CD8-positive, alpha-beta memory T cell (primary cell): Measurements from ENCODE around the gene COA1. TPM values are rescaled to one million over a fixed set of nuclear protein-coding genes. Genes with fewer than 3 reads are reported as not detected.
"Not testable (repeated sequence)": the region's sequence is repeated elsewhere in the genome, so short reads cannot be mapped to it uniquely, and the experiment has no call there.

Experiments used
- CTCF ChIA-PET: fragments of 350-600 bp; sonication (Branson Sonifier 250); formaldehyde crosslinking; loops from one replicate; lab custom pipeline; 2021; ENCODE audit warnings: antibody characterized with exemption; lab: Charles Lee
- POLR2A ChIA-PET: fragments of 350-600 bp; sonication (Branson Sonifier 250); formaldehyde crosslinking; loops from one replicate; lab custom pipeline; 2021; ENCODE audit warnings: antibody characterized with exemption; lab: Charles Lee
- DNase-seq, 5 donors: peaks; one replicate each; pipeline versions ENCODE4 v3.0.0 to v3.0.0-alpha.2; 2020 to 2022; ENCODE audit warnings: mixed read lengths in 1 of 5
- H3K27ac ChIP-seq: one replicate; pipeline ENCODE4 v1.7.0; 2013; ENCODE audit warnings: low read depth, mild to moderate bottlenecking, low read length, moderate library complexity
- H3K27me3 ChIP-seq: 2 replicates; pipeline ENCODE4 v1.7.0; 2013; ENCODE audit warnings: low read length, mild to moderate bottlenecking; ENCODE audit not compliant: insufficient read depth, poor library complexity, severe bottlenecking
- H3K36me3 ChIP-seq: 2 replicates; pipeline ENCODE4 v1.7.0; 2013; ENCODE audit warnings: mild to moderate bottlenecking, low read length, moderate library complexity; ENCODE audit not compliant: insufficient read depth
- H3K4me1 ChIP-seq: 2 replicates; pipeline ENCODE4 v1.7.0; 2013; ENCODE audit warnings: mild to moderate bottlenecking, low read length, moderate library complexity; ENCODE audit not compliant: insufficient read depth
- H3K4me3 ChIP-seq: 2 replicates; pipeline ENCODE4 v1.7.0; 2013; ENCODE audit warnings: mild to moderate bottlenecking, low read length
- H3K9me3 ChIP-seq: 2 replicates; pipeline ENCODE4 v1.7.0; 2013; ENCODE audit warnings: mild to moderate bottlenecking, low read length
- H3K27ac Mint-ChIP-seq, 8 donors: one replicate each; pipeline ENCODE4 v1.8.0; 2020 to 2021; ENCODE audit warnings: mixed read lengths in 8 of 8, mild to moderate bottlenecking in 6 of 8, inconsistent platforms in 3 of 8, moderate library complexity in 3 of 8
- H3K27me3 Mint-ChIP-seq, 2 donors: one replicate each; pipeline ENCODE4 v1.8.0; 2020 to 2021; ENCODE audit warnings: mixed read lengths in 2 of 2, mild to moderate bottlenecking in 1 of 2, moderate library complexity in 1 of 2
- H3K36me3 Mint-ChIP-seq, 3 donors: one replicate each; pipeline ENCODE4 v1.8.0; 2020 to 2021; ENCODE audit warnings: mixed read lengths in 3 of 3, inconsistent platforms in 1 of 3, mild to moderate bottlenecking in 1 of 3
- H3K4me1 Mint-ChIP-seq, 3 donors: one replicate each; pipeline ENCODE4 v1.8.0; 2020 to 2021; ENCODE audit warnings: mixed read lengths in 3 of 3, inconsistent platforms in 1 of 3, mild to moderate bottlenecking in 1 of 3
- H3K4me3 Mint-ChIP-seq, 7 donors: one replicate each; pipeline ENCODE4 v1.8.0; 2020 to 2021; ENCODE audit warnings: mixed read lengths in 7 of 7, mild to moderate bottlenecking in 6 of 7, moderate library complexity in 4 of 7, inconsistent platforms in 2 of 7
- H3K9me3 Mint-ChIP-seq, 5 donors: one replicate each; pipeline ENCODE4 v1.8.0; 2020 to 2022; ENCODE audit warnings: mixed read lengths in 5 of 5, mild to moderate bottlenecking in 3 of 5, moderate library complexity in 2 of 5, inconsistent platforms in 1 of 5
- polyA plus RNA-seq: library from polyadenylated mRNA; unstranded; fragments of 300-500 nt; fragmentation: Illumina TruSeq; gene quantifications from one replicate; pipeline ENCODE4 v1.2.3, GENCODE V29; 2021
- total RNA-seq, 2 experiments: library from RNA; stranded (reverse); gene quantifications; one replicate each; pipeline ENCODE4 v1.2.3, GENCODE V29; 2021

The COA1 gene
- total and polyA plus RNA-seq, 3 experiments from 2014 or later, result 68.9 to 81.6 (median 75.9) TPM

GRCh38 chr7:43749383-43749940 is 20.1 kb upstream of the COA1 start:
- Histone ChIP-seq H3K4me1 (no peaks in the 10 kb centered on the region), H3K4me3 (no peak overlapping the region), H3K27ac (no peak overlapping the region), H3K9me3 (no peaks in the 10 kb centered on the region), H3K27me3 (no peaks in the 10 kb centered on the region), H3K36me3 (no peaks in the 10 kb centered on the region)
- H3K4me1 Mint-ChIP-seq, result peaks cover 0 to 11% (median 10%) of the 10 kb centered on the region in 3 donors
- ChIA-PET CTCF (interaction anchor here (1.0 kb wide), 1 partner anchor 167 kb away, joined by 3 read pairs; the partner anchor contains the start of gene STK17A), POLR2A (no interaction called here)
- H3K36me3 Mint-ChIP-seq, result no peaks in the 10 kb centered on the region
- DNase-seq, result no peak
- peak overlapping the region in 1 of 8 donors; percentile 61 for H3K27ac Mint-ChIP-seq
- H3K27me3 Mint-ChIP-seq, result peaks cover 2 to 8% of the 10 kb centered on the region in 2 donors
- no peaks in the 10 kb centered on the region for H3K9me3 Mint-ChIP-seq
- H3K4me3 Mint-ChIP-seq, result no peak overlapping the region

- POLR2A ChIA-PET, result no interaction called here
- Histone ChIP-seq H3K4me1 (no peaks in the 10 kb centered on the region), H3K36me3 (no peaks in the 10 kb centered on the region), H3K4me3 (no peak overlapping the region), H3K27ac (no peak overlapping the region), H3K27me3 (no peaks in the 10 kb centered on the region), H3K9me3 (no peaks in the 10 kb centered on the region)
- CTCF ChIA-PET, result no interaction called here
- peaks cover 0 to under 1% of the 10 kb centered on the region in 2 donors for H3K27me3 Mint-ChIP-seq
- no peak overlapping the region for H3K27ac Mint-ChIP-seq
- H3K36me3 Mint-ChIP-seq, result no peaks in the 10 kb centered on the region
- DNase-seq, result no peak
- H3K4me1 Mint-ChIP-seq, result peaks cover 0 to 11% (median 10%) of the 10 kb centered on the region in 3 donors
- H3K9me3 Mint-ChIP-seq, result no peaks in the 10 kb centered on the region
- H3K4me3 Mint-ChIP-seq, result no peak overlapping the region
These were observed 18.2 kb upstream of the COA1 start for GRCh38 chr7:43747328-43748105.

- ChIA-PET CTCF (no interaction called here), POLR2A (no interaction called here)
- Histone ChIP-seq H3K4me1 (no peaks in the 10 kb centered on the region), H3K9me3 (no peaks in the 10 kb centered on the region), H3K27ac (no peak overlapping the region), H3K36me3 (no peaks in the 10 kb centered on the region), H3K4me3 (no peak overlapping the region), H3K27me3 (no peaks in the 10 kb centered on the region)
- no peak overlapping the region for H3K27ac Mint-ChIP-seq
- H3K9me3 Mint-ChIP-seq, result no peaks in the 10 kb centered on the region
- H3K27me3 Mint-ChIP-seq, result no peaks in the 10 kb centered on the region
- H3K4me3 Mint-ChIP-seq, result no peak overlapping the region
- no peaks in the 10 kb centered on the region for H3K4me1 Mint-ChIP-seq
- no peaks in the 10 kb centered on the region for H3K36me3 Mint-ChIP-seq
- DNase-seq, result no peak
These were observed 13.4 kb upstream of the COA1 start for GRCh38 chr7:43742692-43743091.

- POLR2A ChIA-PET, result no interaction called here
- no peaks in the 10 kb centered on the region for H3K9me3 ChIP-seq
- CTCF ChIA-PET, result interaction anchor here (2.3 kb wide), 1 partner anchor 155 kb away, joined by 7 read pairs; the partner anchor contains the start of gene STK17A
- H3K27me3 ChIP-seq, result no peaks in the 10 kb centered on the region
- no peaks in the 10 kb centered on the region for H3K9me3 Mint-ChIP-seq
- H3K27ac ChIP-seq, result no peak overlapping the region
- no peak overlapping the region for H3K27ac Mint-ChIP-seq
- no peaks in the 10 kb centered on the region for H3K36me3 Mint-ChIP-seq
- peaks cover 0 to 1% (median 0%) of the 10 kb centered on the region in 3 donors for H3K4me1 Mint-ChIP-seq
- no peaks in the 10 kb centered on the region for H3K36me3 ChIP-seq
- no peaks in the 10 kb centered on the region for H3K4me1 ChIP-seq
- no peak for DNase-seq
- H3K4me3 Mint-ChIP-seq, result no peak overlapping the region
- H3K4me3 ChIP-seq, result no peak overlapping the region
- H3K27me3 Mint-ChIP-seq, result no peaks in the 10 kb centered on the region
These were observed 8.3 kb upstream of the COA1 start for GRCh38 chr7:43737467-43738127.

GRCh38 chr7:43735802-43736603 is 6.7 kb upstream of the COA1 start:
- Mint-ChIP-seq H3K4me3 (no peak overlapping the region), H3K27ac (peak overlapping the region in 1 of 8 donors; percentile 22), H3K4me1 (peaks cover 0 to 1% (median 0%) of the 10 kb centered on the region in 3 donors), H3K9me3 (no peaks in the 10 kb centered on the region), H3K27me3 (no peaks in the 10 kb centered on the region), H3K36me3 (no peaks in the 10 kb centered on the region)
- no peaks in the 10 kb centered on the region for H3K4me1 ChIP-seq
- no peaks in the 10 kb centered on the region for H3K36me3 ChIP-seq
- ChIA-PET POLR2A (no interaction called here), CTCF (interaction anchor here (1.0 to 2.3 kb wide), 2 partner anchors 14 to 153 kb away, joined by 3 to 7 read pairs; partner anchors contain the start of gene STK17A)
- H3K9me3 ChIP-seq, result no peaks in the 10 kb centered on the region
- DNase-seq, result no peak
- H3K27ac ChIP-seq, result peak overlapping the region; percentile 4
- H3K27me3 ChIP-seq, result no peaks in the 10 kb centered on the region
- no peak overlapping the region for H3K4me3 ChIP-seq

GRCh38 chr7:43735403-43735801 is 6.1 kb upstream of the COA1 start:
- Mint-ChIP-seq H3K27me3 (no peaks in the 10 kb centered on the region), H3K4me1 (peaks cover 0 to 1% (median under 1%) of the 10 kb centered on the region in 3 donors), H3K27ac (peak overlapping the region in 2 of 8 donors; percentile 22 to 43), H3K36me3 (no peaks in the 10 kb centered on the region), H3K9me3 (no peaks in the 10 kb centered on the region), H3K4me3 (no peak overlapping the region)
- Histone ChIP-seq H3K4me3 (no peak overlapping the region), H3K4me1 (no peaks in the 10 kb centered on the region), H3K36me3 (no peaks in the 10 kb centered on the region), H3K27me3 (no peaks in the 10 kb centered on the region), H3K9me3 (no peaks in the 10 kb centered on the region), H3K27ac (peak overlapping the region; percentile 4)
- ChIA-PET POLR2A (no interaction called here), CTCF (interaction anchor here (1.0 to 2.3 kb wide), 2 partner anchors 13 to 153 kb away, joined by 3 to 7 read pairs; partner anchors contain the start of gene STK17A)
- DNase-seq, result no peak

GRCh38 chr7:43734575-43735332 is 5.4 kb upstream of the COA1 start:
- CTCF ChIA-PET, result interaction anchor here (1.0 to 2.3 kb wide), 2 partner anchors 13 to 152 kb away, joined by 3 to 7 read pairs; partner anchors contain the start of gene STK17A
- H3K4me1 Mint-ChIP-seq, H3K27me3 ChIP-seq, POLR2A ChIA-PET, H3K36me3 Mint-ChIP-seq, H3K4me3 ChIP-seq, H3K9me3 ChIP-seq, H3K4me1 ChIP-seq, DNase-seq, H3K9me3 Mint-ChIP-seq, H3K36me3 ChIP-seq, H3K27me3 Mint-ChIP-seq: not testable (repeated sequence)
- H3K27ac ChIP-seq, result peak overlapping the region; percentile 33
- peak overlapping the region in 3 of 7 donors; percentile 28 to 53 (median 40) for H3K4me3 Mint-ChIP-seq
- peak overlapping the region in 1 of 8 donors; percentile 90 for H3K27ac Mint-ChIP-seq
